BJ (cell line): ENCODE measurements around the gene IL13RA2. TPM values are rescaled to one million over a fixed set of nuclear protein-coding genes. Genes with fewer than 3 reads are reported as not detected.

Experiments used
- CTCF ChIA-PET: fragments of 350-600 bp; formaldehyde crosslinking; extraction: SDS; loops from one replicate; lab custom pipeline; 2021; ENCODE audit warnings: antibody characterized with exemption, inconsistent platforms; lab: Yijun Ruan, JAX
- POLR2A ChIA-PET: fragments of 300-600 bp; sonication (Branson Sonifier 250); formaldehyde crosslinking; extraction: SDS; loops from one replicate; lab custom pipeline; 2021; ENCODE audit warnings: antibody characterized with exemption; lab: Charles Lee
- DNase-seq: peaks from one replicate; pipeline ENCODE4 v3.0.0-alpha.2; 2011; ENCODE audit warnings: low read depth
- H3K27me3 ChIP-seq: 2 replicates; pipeline ENCODE4 v1.6.0; 2011; ENCODE audit warnings: low read length; ENCODE audit not compliant: control insufficient read depth, insufficient read depth
- H3K36me3 ChIP-seq: 2 replicates; pipeline ENCODE4 v1.5.1; 2011; ENCODE audit warnings: low read length; ENCODE audit not compliant: control insufficient read depth, insufficient read depth
- H3K4me3 ChIP-seq: 2 replicates; pipeline ENCODE4 v1.5.1; 2011; ENCODE audit warnings: low read depth, mild to moderate bottlenecking, control low read depth, low read length
- CTCF ChIP-seq: IDR thresholded peaks from 2 replicates; pipeline ENCODE4 v1.5.1; 2011; ENCODE audit warnings: low read depth, mild to moderate bottlenecking, control low read depth, inconsistent platforms, low read length, moderate library complexity; ENCODE audit not compliant: insufficient read depth
- polyA plus RNA-seq: library from polyadenylated mRNA; depleted of rRNA; stranded (reverse); fragments of >200 nt; gene quantifications from 2 replicates; pipeline ENCODE4 v1.2.3, GENCODE V29; 2011

Gene IL13RA2
- polyA plus RNA-seq, 1 experiment, result 0.44 TPM

GRCh38 chrX:114976292-114976691, 41.1 kb downstream of the IL13RA2 start:
- H3K36me3 ChIP-seq, result no peaks in the 10 kb centered on the region
- POLR2A ChIA-PET, result no interaction called here
- TF ChIP-seq CTCF, result no peak
- peak; percentile 13 for DNase-seq
- no peak overlapping the region for H3K4me3 ChIP-seq
- H3K27me3 ChIP-seq, result no peaks in the 10 kb centered on the region
- CTCF ChIA-PET, result no interaction called here

GRCh38 chrX:114973013-114973412, 44.4 kb downstream of the IL13RA2 start:
- POLR2A ChIA-PET, result no interaction called here
- TF ChIP-seq CTCF, result no peak
- no peak for DNase-seq
- CTCF ChIA-PET, result no interaction called here
- Histone ChIP-seq H3K27me3 (no peaks in the 10 kb centered on the region), H3K36me3 (no peaks in the 10 kb centered on the region), H3K4me3 (no peak overlapping the region)

- H3K27me3 ChIP-seq, result no peaks in the 10 kb centered on the region
- no peak overlapping the region for H3K4me3 ChIP-seq
- POLR2A ChIA-PET, result no interaction called here
- H3K36me3 ChIP-seq, result no peaks in the 10 kb centered on the region
- CTCF ChIA-PET, result interaction anchor here (0.7 kb wide), 1 partner anchor 314 kb away, joined by 3 read pairs; no protein-coding TSS in a partner anchor
- no peak for TF ChIP-seq CTCF
- DNase-seq, result no peak
These were observed 46.6 kb downstream of the IL13RA2 start for GRCh38 chrX:114970806-114971205.

- H3K4me3 ChIP-seq, result no peak overlapping the region
- no peaks in the 10 kb centered on the region for H3K36me3 ChIP-seq
- no peak for TF ChIP-seq CTCF
- DNase-seq, result no peak
- no peaks in the 10 kb centered on the region for H3K27me3 ChIP-seq
- POLR2A ChIA-PET, result no interaction called here
- CTCF ChIA-PET, result no interaction called here
These were observed 53.0 kb downstream of the IL13RA2 start for GRCh38 chrX:114964374-114964773.

- ChIA-PET CTCF (interaction anchor here (0.6 kb wide), 1 partner anchor 110 kb away, joined by 3 read pairs; no protein-coding TSS in a partner anchor), POLR2A (no interaction called here)
These were observed 55.2 kb downstream of the IL13RA2 start for GRCh38 chrX:114962209-114962608.

More at GRCh38 chrX:114962209-114962608, 55.2 kb downstream of the IL13RA2 start:
- no peak overlapping the region for H3K4me3 ChIP-seq
- no peaks in the 10 kb centered on the region for H3K27me3 ChIP-seq
- no peaks in the 10 kb centered on the region for H3K36me3 ChIP-seq
- TF ChIP-seq CTCF, result no peak
- no peak for DNase-seq
